Measurements from ENCODE around the gene ACO1. TPM values are rescaled to one million over a fixed set of nuclear protein-coding genes. Genes with fewer than 3 reads are reported as not detected.

Gene ACO1
- total RNA-seq, 2 experiments from 2014 or later: 8.8 to 9.0 TPM

- Histone ChIP-seq H4K20me1 (ENCODE audit: insufficient read depth, low read length) (no peaks in the 10 kb centered on the region), H3K4me2 (ENCODE audit: low read length) (no peak overlapping the region), H3K4me3 (ENCODE audit: low read depth, low read length, poor library complexity, severe bottlenecking) (no peak overlapping the region), H3K36me3 (ENCODE audit: insufficient read depth, low read length) (no peaks in the 10 kb centered on the region), H2AFZ (ENCODE audit: low read length) (no peak overlapping the region), H3K79me2 (ENCODE audit: insufficient read depth, low read depth, low read length) (no peaks in the 10 kb centered on the region), H3K9me3 (ENCODE audit: low read length) (no peaks in the 10 kb centered on the region), H3K27ac (ENCODE audit: low read depth, low read length, poor library complexity, severe bottlenecking) (no peak overlapping the region), H3K9me2 (ENCODE audit: insufficient read depth, low read length) (no peaks in the 10 kb centered on the region), H3K4me1 (ENCODE audit: insufficient read depth, low read length, poor library complexity, severe bottlenecking) (no peaks in the 10 kb centered on the region)
- POLR2A ChIA-PET: interaction anchor here (0.5 to 0.9 kb wide), 2 partner anchors 10 to 411 kb away, joined by 3 read pairs; no protein-coding TSS in a partner anchor
- intact Hi-C loops (cut with micrococcal nuclease; ENCODE audit: unreplicated experiment): no loop called here
- no peak for DNase-seq (ENCODE audit: low spot score)
- BruUV-seq (replicated peaks): no TSS peak
- TF ChIP-seq CTCF (conservative IDR thresholded peaks at IDR 0.05; ENCODE audit: low read length): no peak
- no peak for TF ChIP-seq EZH2phosphoT487 (IDR thresholded peaks at IDR 0.05; ENCODE audit: borderline replicate concordance, low read depth, low read length)
- CTCF ChIA-PET (ENCODE audit: unreplicated experiment): no interaction called here
Measured at GRCh38 chr9:32486839-32487562, 102.6 kb downstream of the ACO1 start.

GRCh38 chr9:32487981-32488380 is 103.5 kb downstream of the ACO1 start:
- intact Hi-C loops (cut with micrococcal nuclease; ENCODE audit: unreplicated experiment): no loop called here
- no peak overlapping the region for H3K4me3 ChIP-seq (ENCODE audit: low read depth, low read length, poor library complexity, severe bottlenecking)
- no peak overlapping the region for H3K4me2 ChIP-seq (ENCODE audit: low read length)
- TF ChIP-seq CTCF (conservative IDR thresholded peaks at IDR 0.05; ENCODE audit: low read length) (no peak), EZH2phosphoT487 (IDR thresholded peaks at IDR 0.05; ENCODE audit: borderline replicate concordance, low read depth, low read length) (no peak)
- ChIA-PET CTCF (ENCODE audit: unreplicated experiment) (no interaction called here), POLR2A (interaction anchor here (0.5 to 1.3 kb wide), 6 partner anchors 9 to 410 kb away, joined by 3 to 4 read pairs (median 3); no protein-coding TSS in a partner anchor)
- H3K9me3 ChIP-seq (ENCODE audit: low read length): no peaks in the 10 kb centered on the region
- no peak for DNase-seq (ENCODE audit: low spot score)
- no peak overlapping the region for H3K27ac ChIP-seq (ENCODE audit: low read depth, low read length, poor library complexity, severe bottlenecking)
- H3K4me1 ChIP-seq (ENCODE audit: insufficient read depth, low read length, poor library complexity, severe bottlenecking): no peaks in the 10 kb centered on the region
- H2AFZ ChIP-seq (ENCODE audit: low read length): no peak overlapping the region
- no peaks in the 10 kb centered on the region for H3K36me3 ChIP-seq (ENCODE audit: insufficient read depth, low read length)
- BruUV-seq (replicated peaks): no TSS peak
- no peaks in the 10 kb centered on the region for H3K79me2 ChIP-seq (ENCODE audit: insufficient read depth, low read depth, low read length)
- H3K9me2 ChIP-seq (ENCODE audit: insufficient read depth, low read length): no peaks in the 10 kb centered on the region
- no peaks in the 10 kb centered on the region for H4K20me1 ChIP-seq (ENCODE audit: insufficient read depth, low read length)

- DNase-seq (ENCODE audit: low spot score): no peak
- Histone ChIP-seq H2AFZ (ENCODE audit: low read length) (no peak overlapping the region), H3K36me3 (ENCODE audit: insufficient read depth, low read length) (no peaks in the 10 kb centered on the region), H3K79me2 (ENCODE audit: insufficient read depth, low read depth, low read length) (no peaks in the 10 kb centered on the region), H3K4me3 (ENCODE audit: low read depth, low read length, poor library complexity, severe bottlenecking) (no peak overlapping the region), H3K9me2 (ENCODE audit: insufficient read depth, low read length) (no peaks in the 10 kb centered on the region), H3K9me3 (ENCODE audit: low read length) (no peaks in the 10 kb centered on the region), H3K4me1 (ENCODE audit: insufficient read depth, low read length, poor library complexity, severe bottlenecking) (no peaks in the 10 kb centered on the region), H4K20me1 (ENCODE audit: insufficient read depth, low read length) (no peaks in the 10 kb centered on the region), H3K4me2 (ENCODE audit: low read length) (no peak overlapping the region), H3K27ac (ENCODE audit: low read depth, low read length, poor library complexity, severe bottlenecking) (no peak overlapping the region)
- intact Hi-C loops (cut with micrococcal nuclease; ENCODE audit: unreplicated experiment): no loop called here
- no peak for TF ChIP-seq EZH2phosphoT487 (IDR thresholded peaks at IDR 0.05; ENCODE audit: borderline replicate concordance, low read depth, low read length)
- no peak for TF ChIP-seq CTCF (conservative IDR thresholded peaks at IDR 0.05; ENCODE audit: low read length)
- ChIA-PET CTCF (ENCODE audit: unreplicated experiment) (no interaction called here), POLR2A (no interaction called here)
- BruUV-seq (replicated peaks): no TSS peak
Measured at GRCh38 chr9:32490601-32491000, 106.2 kb downstream of the ACO1 start.
